ENCODE measurements around the gene LRRC26.

Gene LRRC26

GRCh38 chr9:137200311-137201204 lies 30.7 kb upstream of the LRRC26 start, which contains the start of gene TPRN:
TPRN (minus strand) TSS chr9:137200741; CDS start chr9:137200711, 30 bp downstream.
- intact Hi-C loops (cut with DNase I): no loop called here
- peak; percentile 96 to 100 (median 99) for DNase-seq

- peak in 2 of 42 donors; percentile 33 to 43 for DNase-seq
- intact Hi-C loops (cut with DNase I): no loop called here
These were observed 29.7 kb upstream of the LRRC26 start for GRCh38 chr9:137199411-137200121.

GRCh38 chr9:137198902-137199283 lies 29.0 kb upstream of the LRRC26 start:
- peak in 3 of 42 donors; percentile 40 to 64 (median 46) for DNase-seq
- intact Hi-C loops (cut with DNase I): no loop called here

GRCh38 chr9:137198051-137198901 lies 28.4 kb upstream of the LRRC26 start:
- intact Hi-C loops (cut with DNase I): no loop called here
- DNase-seq: peak in 3 of 42 donors; percentile 35 to 73 (median 53)

DNA sequence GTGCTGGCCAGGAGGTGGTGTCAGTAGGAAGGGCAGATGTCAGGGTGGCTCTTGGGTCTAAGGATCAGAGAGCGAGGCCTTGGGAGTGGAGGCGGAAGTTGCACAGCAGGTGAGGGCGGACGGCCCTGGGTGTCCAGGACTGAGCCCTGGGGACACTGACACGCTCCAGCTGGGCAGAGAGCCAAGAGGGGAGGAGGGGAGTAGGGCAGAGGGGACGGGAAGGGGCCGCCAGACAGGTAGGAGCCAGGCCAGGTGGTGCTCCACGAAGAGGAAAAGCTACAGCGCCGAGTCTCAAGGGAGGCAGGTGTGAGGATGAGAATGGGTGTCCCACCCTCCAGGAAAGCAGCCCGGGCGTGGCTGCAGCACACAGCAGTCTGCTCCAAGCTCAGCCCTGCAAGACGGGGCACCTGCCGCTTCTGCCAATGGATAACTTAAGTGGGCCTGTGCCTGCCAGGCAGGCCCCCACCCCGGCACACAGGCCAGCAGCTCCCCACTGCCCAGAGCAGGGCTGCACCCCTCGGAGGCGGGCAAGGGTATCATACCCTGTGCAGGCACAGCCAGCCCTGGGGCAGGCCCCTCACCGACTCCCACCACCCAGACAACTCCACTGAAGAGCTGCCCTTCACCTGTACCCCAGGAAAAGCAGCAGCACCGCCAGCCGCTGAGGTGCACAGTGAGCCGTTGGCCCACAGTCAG lies 25.8 kb upstream of the LRRC26 start:
- intact Hi-C loops (cut with DNase I): no loop called here
- DNase-seq: peak in 3 of 42 donors; percentile 53 to 66 (median 63)

DNA sequence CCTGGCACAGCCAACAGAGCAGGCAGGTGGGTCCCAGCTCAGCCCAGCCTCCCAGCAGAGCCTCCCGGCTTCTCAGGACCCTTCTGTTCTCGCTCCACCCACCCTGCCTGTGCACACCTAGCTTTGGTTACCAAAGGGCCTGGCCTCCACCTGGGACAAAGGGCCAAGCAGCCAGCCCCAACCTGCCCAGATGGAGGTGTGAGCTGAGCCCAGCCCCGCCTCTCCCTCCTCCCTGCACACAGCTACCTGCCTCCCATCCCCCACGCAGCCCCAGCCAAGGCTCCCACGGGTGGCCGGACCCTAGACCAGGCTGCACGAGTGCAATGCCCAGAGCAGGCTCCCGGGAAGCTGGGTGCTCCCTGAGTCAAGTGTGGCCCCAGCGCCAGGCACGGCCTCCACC lies 25.1 kb upstream of the LRRC26 start:
- intact Hi-C loops (cut with DNase I): no loop called here
- peak in 2 of 42 donors; percentile 50 to 60 for DNase-seq

GRCh38 chr9:137194388-137194787 lies 24.5 kb upstream of the LRRC26 start:
- intact Hi-C loops (cut with DNase I): no loop called here
- peak; percentile 87 to 99 (median 95) for DNase-seq

DNA sequence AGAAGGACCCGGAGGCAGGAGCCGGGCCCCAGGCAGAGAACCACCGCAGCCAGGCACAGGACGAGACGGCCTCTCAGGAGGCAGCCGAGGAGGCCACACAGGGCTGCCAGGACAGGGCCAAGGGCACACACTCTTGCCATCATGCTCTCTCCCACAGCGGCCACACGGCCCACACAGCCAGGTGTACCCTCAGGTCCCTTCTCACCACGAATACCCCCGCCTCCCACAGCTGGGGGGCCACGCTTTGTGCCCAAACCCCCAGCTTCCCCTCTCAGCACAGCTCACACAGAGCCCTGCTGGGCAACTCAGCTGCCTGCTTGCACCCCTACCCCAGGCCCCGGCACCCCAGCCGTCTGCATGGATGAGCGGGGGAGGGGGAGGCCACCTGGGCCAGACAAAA lies 23.9 kb upstream of the LRRC26 start:
- peak in 1 of 42 donors; percentile 27 for DNase-seq
- intact Hi-C loops (cut with DNase I): no loop called here

GRCh38 chr9:137192859-137193258 lies 23.0 kb upstream of the LRRC26 start:
- peak in 1 of 42 donors; percentile 49 for DNase-seq
- intact Hi-C loops (cut with DNase I): no loop called here

GRCh38 chr9:137192448-137192780 lies 22.6 kb upstream of the LRRC26 start:
- DNase-seq: no peak
- intact Hi-C loops (cut with DNase I): no loop called here

DNA sequence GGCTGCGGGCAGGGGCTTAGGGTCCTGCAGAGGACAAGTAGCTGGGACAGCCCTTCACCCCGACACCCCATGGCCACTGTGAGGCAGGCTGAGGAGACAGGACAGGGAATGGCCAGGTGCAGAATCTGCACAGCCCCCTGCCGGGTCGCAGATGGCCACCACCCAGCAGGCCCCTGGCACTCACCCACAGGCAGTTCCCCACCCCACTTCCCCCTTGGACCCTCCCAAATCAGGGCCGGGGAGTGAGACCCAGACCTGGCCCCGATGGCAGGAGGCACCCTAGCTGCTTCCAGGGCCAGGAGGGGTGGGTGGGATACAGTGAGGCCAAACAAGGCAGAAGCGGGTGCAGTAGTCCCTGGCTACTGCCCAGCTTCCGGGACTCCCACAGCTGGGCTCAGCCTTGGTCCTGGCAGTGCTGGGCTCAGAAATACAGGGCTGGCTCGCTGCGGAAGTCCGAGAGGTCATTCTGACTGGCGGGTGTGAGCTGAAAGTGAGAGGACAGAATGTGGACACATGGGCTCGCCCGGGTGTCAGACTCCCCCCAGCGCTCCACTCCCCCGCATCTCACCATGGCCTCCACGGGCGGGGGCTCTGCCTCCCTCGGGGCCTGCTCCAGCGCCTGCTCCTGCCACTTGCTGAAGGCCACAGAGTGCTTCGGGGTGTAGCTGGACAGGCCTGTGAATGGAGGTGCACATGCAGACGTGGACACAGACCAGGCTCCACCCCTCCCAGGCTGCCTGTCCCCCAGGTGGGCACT lies 22.0 kb upstream of the LRRC26 start:
- intact Hi-C loops (cut with DNase I): no loop called here

GRCh38 chr9:137191245-137191644 lies 21.4 kb upstream of the LRRC26 start:
- no peak for DNase-seq
- intact Hi-C loops (cut with DNase I): no loop called here

More for the DNA sequence above, 22.0 kb upstream of the LRRC26 start:
- DNase-seq: peak; percentile 41 to 92 (median 78)

DNA sequence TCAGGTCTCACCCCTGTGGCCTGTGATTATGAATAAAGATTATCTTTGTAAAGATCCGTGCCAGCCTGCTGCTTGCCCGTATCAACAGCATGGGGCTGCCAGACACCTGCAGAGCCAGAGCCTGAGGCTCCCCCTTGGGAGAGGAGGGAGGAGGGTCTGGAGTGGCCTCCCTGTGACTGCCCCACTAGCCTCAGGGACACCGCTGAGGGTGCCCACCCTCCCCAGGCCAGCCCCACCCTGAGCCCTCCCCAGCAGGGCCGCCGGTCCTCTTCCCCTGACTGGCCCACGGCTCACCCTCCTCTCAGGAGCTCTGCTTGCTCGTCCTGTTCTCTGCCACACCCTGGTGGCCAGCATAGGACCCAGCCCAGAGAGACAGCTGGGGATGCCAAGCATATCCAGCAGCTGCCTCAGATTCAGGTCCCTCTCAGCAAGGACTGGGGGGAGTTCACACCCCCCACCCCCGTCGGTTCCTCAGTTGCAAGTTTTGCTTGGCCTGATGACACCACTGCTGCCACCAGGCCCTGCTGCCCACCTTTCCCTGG lies 20.5 kb upstream of the LRRC26 start:
- no peak for DNase-seq
- intact Hi-C loops (cut with DNase I): no loop called here

GRCh38 chr9:137189297-137190295 lies 19.7 kb upstream of the LRRC26 start:
- intact Hi-C loops (cut with DNase I): loop anchor here (5.0 to 10.0 kb wide), 2 partner anchors 38 to 65 kb away; partner anchors contain the start of genes CYSRT1 and RNF224

GRCh38 chr9:137188490-137189296 lies 18.8 kb upstream of the LRRC26 start, which contains the start of the genes ANAPC2 and SSNA1:
ANAPC2 (minus strand) TSS chr9:137188560; CDS start chr9:137188532, 28 bp downstream.
SSNA1 (plus strand) TSS chr9:137188676; CDS start chr9:137188727, 51 bp downstream.
- intact Hi-C loops (cut with DNase I): loop anchor here (5.0 to 10.0 kb wide), 2 partner anchors 39 to 64 kb away; partner anchors contain the start of genes CYSRT1 and RNF224
- DNase-seq: peak; percentile 85 to 97 (median 93)

More at GRCh38 chr9:137189297-137190295, 19.7 kb upstream of the LRRC26 start:
- no peak for DNase-seq

Data from head of caudate nucleus (tissue), 42 donors.